ENCODE data around the gene TPMT.

DNA sequence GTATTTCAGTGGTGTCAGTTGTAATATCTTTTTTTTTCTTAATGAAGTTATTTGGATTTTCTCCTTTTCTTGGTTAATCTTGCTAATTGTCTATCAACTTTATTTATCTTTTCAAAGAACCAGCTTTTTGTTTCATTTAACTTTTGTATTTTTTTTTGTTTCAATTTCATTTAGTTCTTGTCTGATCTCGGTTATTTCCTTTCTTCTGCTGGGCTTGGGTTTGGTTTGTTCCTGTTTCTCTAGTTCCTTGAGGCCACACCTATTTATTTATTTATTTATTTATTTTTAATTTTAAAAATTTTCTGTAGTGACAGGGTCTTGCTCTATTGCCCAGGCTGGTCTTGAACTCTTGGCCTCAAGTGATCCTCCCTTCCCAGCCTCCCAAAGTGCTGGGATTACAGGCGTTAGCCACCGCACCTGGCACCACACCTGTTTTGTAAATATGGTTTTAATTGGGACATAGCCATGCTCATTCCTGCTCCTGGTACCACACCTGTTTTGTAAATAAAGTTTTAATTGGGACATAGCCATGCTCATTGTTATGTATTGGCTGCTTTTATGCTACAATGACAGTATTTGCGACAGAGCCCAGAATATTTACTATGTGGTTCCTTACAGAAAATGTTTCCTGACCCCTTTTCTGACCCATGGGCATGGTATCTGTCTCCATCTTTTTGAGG is 22.5 kb upstream of the TPMT start:
- TF ChIP-seq, protein P1, sequence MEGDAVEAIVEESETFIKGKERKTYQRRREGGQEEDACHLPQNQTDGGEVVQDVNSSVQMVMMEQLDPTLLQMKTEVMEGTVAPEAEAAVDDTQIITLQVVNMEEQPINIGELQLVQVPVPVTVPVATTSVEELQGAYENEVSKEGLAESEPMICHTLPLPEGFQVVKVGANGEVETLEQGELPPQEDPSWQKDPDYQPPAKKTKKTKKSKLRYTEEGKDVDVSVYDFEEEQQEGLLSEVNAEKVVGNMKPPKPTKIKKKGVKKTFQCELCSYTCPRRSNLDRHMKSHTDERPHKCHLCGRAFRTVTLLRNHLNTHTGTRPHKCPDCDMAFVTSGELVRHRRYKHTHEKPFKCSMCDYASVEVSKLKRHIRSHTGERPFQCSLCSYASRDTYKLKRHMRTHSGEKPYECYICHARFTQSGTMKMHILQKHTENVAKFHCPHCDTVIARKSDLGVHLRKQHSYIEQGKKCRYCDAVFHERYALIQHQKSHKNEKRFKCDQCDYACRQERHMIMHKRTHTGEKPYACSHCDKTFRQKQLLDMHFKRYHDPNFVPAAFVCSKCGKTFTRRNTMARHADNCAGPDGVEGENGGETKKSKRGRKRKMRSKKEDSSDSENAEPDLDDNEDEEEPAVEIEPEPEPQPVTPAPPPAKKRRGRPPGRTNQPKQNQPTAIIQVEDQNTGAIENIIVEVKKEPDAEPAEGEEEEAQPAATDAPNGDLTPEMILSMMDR (IDR thresholded peaks at IDR 0.05): no peak
- TF ChIP-seq POLR2A (IDR thresholded peaks at IDR 0.05): no peak
